HG02642 (cell line): ENCODE measurements around the gene SEMA3A.
A peak's percentile ranks its signal among the peaks of the same experiment; 100 is the strongest.

Source experiments
- ATAC-seq: cut with Tn5 transposase; IDR thresholded peaks from one replicate; pipeline ENCODE4 v1.9.1; 2021; ENCODE audit warnings: mild to moderate bottlenecking; ENCODE audit not compliant: unreplicated experiment, poor library complexity

Gene SEMA3A

GRCh38 chr7:83956104-83956503, 238.5 kb downstream of the SEMA3A start:
- no peak for ATAC-seq

DNA sequence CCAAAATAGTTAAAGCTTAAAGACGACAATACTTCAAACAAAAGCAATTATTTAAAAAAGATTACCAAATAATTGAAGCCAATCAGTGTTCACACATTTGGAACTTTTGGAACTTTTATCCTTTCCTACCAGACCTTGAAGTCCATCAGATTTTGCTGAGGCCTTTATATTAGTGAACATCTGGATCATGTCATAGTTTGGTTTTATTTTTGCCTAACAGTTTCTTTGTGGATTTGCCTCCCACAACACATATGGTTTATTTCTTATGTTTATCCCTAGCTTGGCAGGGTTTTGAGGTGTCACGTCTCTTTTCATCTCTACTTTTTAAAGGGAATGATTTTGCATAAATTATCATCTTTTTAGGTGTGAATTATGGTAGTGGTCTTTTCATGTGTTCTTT, 242.4 kb downstream of the SEMA3A start:
- no peak for ATAC-seq

GRCh38 chr7:83947260-83947659, 247.3 kb downstream of the SEMA3A start:
- ATAC-seq, result no peak

GRCh38 chr7:83946801-83947200, 247.8 kb downstream of the SEMA3A start:
- no peak for ATAC-seq

DNA sequence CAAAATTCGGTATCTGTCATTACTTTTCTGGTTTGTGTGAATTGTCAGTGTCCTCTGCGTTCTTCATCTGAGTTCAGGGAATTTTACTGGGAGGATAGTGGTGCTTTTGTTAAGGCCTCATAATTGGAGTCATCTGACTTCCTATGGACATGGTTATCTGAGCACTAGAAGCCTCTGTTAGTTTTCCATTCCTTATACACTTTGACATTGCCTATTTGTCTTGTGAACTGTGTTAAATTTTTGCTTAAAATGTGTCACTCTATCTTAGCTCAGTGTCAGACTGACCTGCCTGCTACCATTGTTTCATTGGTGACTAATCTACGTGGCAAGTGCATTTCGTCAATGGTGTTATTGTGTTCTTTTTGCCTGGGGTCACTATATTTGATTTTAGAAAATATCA, 253.3 kb downstream of the SEMA3A start:
- no peak for ATAC-seq

GRCh38 chr7:83937930-83938329, 256.7 kb downstream of the SEMA3A start:
- no peak for ATAC-seq

GRCh38 chr7:83936056-83936708, 258.4 kb downstream of the SEMA3A start:
- peak; percentile 82 for ATAC-seq

DNA sequence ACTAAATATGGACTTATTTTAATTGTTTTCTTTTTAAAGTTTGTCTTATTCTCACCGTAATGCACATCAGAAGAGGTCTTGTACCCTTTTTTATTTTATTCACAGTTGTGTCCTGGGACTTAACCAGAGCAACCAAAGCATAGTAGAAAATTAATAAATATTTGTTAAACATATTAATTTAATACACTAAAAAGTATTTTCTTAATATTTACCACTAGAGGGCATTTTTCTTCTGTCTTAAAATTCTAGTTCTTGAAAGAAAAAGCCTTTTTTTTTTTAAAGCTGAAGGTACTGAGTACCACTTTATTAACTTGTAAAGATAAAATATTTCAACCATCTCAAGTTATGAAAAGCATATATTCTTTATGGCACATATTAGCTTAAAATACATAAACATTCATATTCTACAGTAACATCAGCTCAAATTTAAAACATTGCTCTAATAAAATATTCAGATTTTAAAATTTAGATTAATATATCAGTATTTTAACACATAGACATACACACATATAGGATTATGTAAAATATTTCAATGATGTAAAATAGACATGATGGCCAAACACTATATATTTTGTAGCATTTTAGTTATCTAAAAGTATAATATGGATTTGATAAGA, 260.4 kb downstream of the SEMA3A start:
- ATAC-seq, result no peak

- ATAC-seq, result no peak
Measured at GRCh38 chr7:83931968-83932367, 262.6 kb downstream of the SEMA3A start.

DNA sequence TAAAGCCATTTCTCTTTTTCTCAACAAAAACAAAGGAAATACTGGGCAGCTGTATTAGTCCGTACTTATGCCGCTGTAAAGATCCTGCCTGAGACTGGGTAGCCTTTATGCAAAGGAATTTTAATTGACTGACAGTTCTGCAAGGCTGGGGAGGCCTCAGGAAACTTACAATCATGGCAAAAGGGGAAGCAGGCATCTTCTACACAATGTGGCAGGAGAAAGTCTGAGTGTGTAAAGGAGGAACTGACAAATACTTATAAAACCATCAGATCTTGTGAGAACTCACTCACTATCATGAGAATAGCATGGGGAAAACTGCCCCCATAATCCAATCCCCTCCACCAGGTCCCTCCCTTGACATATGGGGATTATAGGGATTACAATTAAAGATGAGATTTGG, 264.3 kb downstream of the SEMA3A start:
- no peak for ATAC-seq

GRCh38 chr7:83925860-83926259, 268.7 kb downstream of the SEMA3A start:
- ATAC-seq, result no peak

- ATAC-seq, result no peak
Measured at GRCh38 chr7:83921941-83922607, 272.5 kb downstream of the SEMA3A start.

- no peak for ATAC-seq
Measured at GRCh38 chr7:83921271-83921940, 273.2 kb downstream of the SEMA3A start.

DNA sequence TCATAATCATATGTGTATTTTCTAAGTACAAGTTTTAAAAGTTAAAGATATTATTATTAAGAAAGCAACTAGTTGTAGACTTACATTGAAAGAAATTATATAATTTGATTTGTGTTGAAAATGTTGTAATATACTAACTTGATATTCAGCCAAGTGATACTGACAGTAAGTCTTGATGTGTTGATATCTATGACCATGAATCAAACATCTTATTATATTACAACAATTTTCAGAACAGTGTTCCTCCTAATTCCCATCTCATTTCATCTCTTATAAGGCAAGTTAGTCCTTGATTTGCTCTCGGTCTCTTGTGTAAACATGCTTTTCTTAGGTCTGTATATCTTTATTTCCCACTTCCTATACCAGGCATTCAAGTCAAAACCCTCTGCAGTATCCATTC, 276.4 kb downstream of the SEMA3A start:
- ATAC-seq, result no peak

DNA sequence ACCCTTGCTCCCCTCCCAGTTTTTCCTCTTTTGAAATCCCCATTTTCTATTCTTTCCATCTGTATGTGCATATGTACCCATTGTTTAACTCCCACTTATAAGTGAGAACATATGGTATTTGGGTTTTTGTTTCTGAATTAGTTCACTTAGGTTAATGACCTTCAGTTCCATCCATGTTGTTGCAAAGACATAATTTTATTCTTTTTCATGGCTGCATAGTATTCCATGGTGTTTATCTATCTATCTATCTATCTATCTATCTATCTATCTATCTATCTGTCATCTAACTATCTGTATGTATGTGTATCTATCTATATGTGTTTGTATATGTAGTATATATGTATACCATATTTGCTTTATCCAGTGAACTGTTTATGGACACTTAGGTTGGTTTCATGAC, 281.4 kb downstream of the SEMA3A start:
- ATAC-seq, result no peak

DNA sequence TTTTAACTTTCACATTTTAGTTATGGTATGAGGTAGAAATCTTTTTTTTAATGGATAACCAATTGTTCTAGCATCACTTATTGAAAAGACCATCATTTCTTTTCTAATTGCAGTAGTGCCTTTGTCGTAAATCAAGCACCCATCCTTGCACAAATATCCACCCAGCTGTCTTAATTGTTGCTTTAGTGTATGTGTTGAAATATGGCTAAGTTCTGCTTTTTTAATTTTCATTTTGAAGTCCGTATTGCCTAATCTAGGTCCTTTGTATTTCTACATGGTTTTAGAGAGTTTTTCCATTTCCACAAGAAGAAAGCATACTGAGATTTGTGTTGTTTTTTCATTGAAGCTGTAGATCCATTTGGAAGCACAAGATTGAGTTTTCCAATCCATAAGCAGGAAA, 286.1 kb downstream of the SEMA3A start:
- ATAC-seq, result no peak
